ENCODE data around the gene CCDC127. TPM values are rescaled to one million over a fixed set of nuclear protein-coding genes. Genes with fewer than 3 reads are reported as not detected.
"Not testable (repeated sequence)": the region's sequence is repeated elsewhere in the genome, so short reads cannot be mapped to it uniquely, and the experiment has no call there.

CCDC127 gene
- polyA plus RNA-seq, 1 donor from 2014 or later: 5.1 TPM

- peaks cover 0 to 2% (median 0%) of the 10 kb centered on the region in 3 donors for H3K4me1 Mint-ChIP-seq
- H3K27ac Mint-ChIP-seq: no peak overlapping the region
- H3K27me3 Mint-ChIP-seq: peaks cover 10% of the 10 kb centered on the region
- peak overlapping the region in 1 of 4 donors; percentile 39 for H3K4me3 Mint-ChIP-seq
- no peaks in the 10 kb centered on the region for H3K36me3 Mint-ChIP-seq
- no peaks in the 10 kb centered on the region for H3K9me3 Mint-ChIP-seq
Measured at GRCh38 chr5:170971-171800, 46.8 kb downstream of the CCDC127 start.

- Mint-ChIP-seq H3K9me3 (no peaks in the 10 kb centered on the region), H3K27me3 (peaks cover 8% of the 10 kb centered on the region), H3K27ac (no peak overlapping the region), H3K4me3 (no peak overlapping the region), H3K36me3 (no peaks in the 10 kb centered on the region), H3K4me1 (peaks cover 0 to 2% (median 0%) of the 10 kb centered on the region in 3 donors)
Measured at GRCh38 chr5:169728-170094, 48.2 kb downstream of the CCDC127 start.

- Mint-ChIP-seq H3K4me1 (peaks cover 0 to 2% (median 0%) of the 10 kb centered on the region in 3 donors), H3K27ac (no peak overlapping the region), H3K9me3 (no peaks in the 10 kb centered on the region), H3K4me3 (no peak overlapping the region), H3K36me3 (no peaks in the 10 kb centered on the region), H3K27me3 (peaks cover 8% of the 10 kb centered on the region)
Measured at GRCh38 chr5:169071-169727, 48.8 kb downstream of the CCDC127 start.

- Mint-ChIP-seq H3K27ac (no peak overlapping the region), H3K4me3 (no peak overlapping the region), H3K36me3 (no peaks in the 10 kb centered on the region), H3K4me1 (peaks cover 0 to 2% (median 0%) of the 10 kb centered on the region in 3 donors), H3K9me3 (no peaks in the 10 kb centered on the region), H3K27me3 (peaks cover 4% of the 10 kb centered on the region)
Measured at GRCh38 chr5:167982-168660, 49.8 kb downstream of the CCDC127 start.

GRCh38 chr5:167511-167910 is 50.4 kb downstream of the CCDC127 start:
- Mint-ChIP-seq H3K27ac (no peak overlapping the region), H3K9me3 (no peaks in the 10 kb centered on the region), H3K36me3 (no peaks in the 10 kb centered on the region), H3K4me3 (no peak overlapping the region), H3K27me3 (no peaks in the 10 kb centered on the region), H3K4me1 (peaks cover 0 to 2% (median 0%) of the 10 kb centered on the region in 3 donors)

- H3K27ac Mint-ChIP-seq: no peak overlapping the region
- H3K27me3 Mint-ChIP-seq: no peaks in the 10 kb centered on the region
- no peak overlapping the region for H3K4me3 Mint-ChIP-seq
- no peaks in the 10 kb centered on the region for H3K9me3 Mint-ChIP-seq
- peaks cover 0 to 2% (median 0%) of the 10 kb centered on the region in 3 donors for H3K4me1 Mint-ChIP-seq
- no peaks in the 10 kb centered on the region for H3K36me3 Mint-ChIP-seq
Measured at GRCh38 chr5:166441-167372, 51.2 kb downstream of the CCDC127 start.

GRCh38 chr5:164783-165182 is 53.2 kb downstream of the CCDC127 start:
- H3K27ac Mint-ChIP-seq, H3K9me3 Mint-ChIP-seq, H3K36me3 Mint-ChIP-seq, H3K27me3 Mint-ChIP-seq, H3K4me3 Mint-ChIP-seq, H3K4me1 Mint-ChIP-seq: not testable (repeated sequence)

GRCh38 chr5:164244-164643 is 53.7 kb downstream of the CCDC127 start:
- Mint-ChIP-seq H3K4me1 (peaks cover 0 to 2% (median 0%) of the 10 kb centered on the region in 3 donors), H3K27ac (no peak overlapping the region), H3K4me3 (no peak overlapping the region), H3K36me3 (no peaks in the 10 kb centered on the region), H3K9me3 (no peaks in the 10 kb centered on the region), H3K27me3 (peaks cover 3% of the 10 kb centered on the region)

- no peak overlapping the region for H3K27ac Mint-ChIP-seq
Measured at GRCh38 chr5:163841-164240, 54.1 kb downstream of the CCDC127 start.

GRCh38 chr5:163338-163620 is 54.7 kb downstream of the CCDC127 start:
- Mint-ChIP-seq H3K4me3 (no peak overlapping the region), H3K4me1 (peaks cover 0 to 2% (median 0%) of the 10 kb centered on the region in 3 donors), H3K27ac (no peak overlapping the region), H3K36me3 (no peaks in the 10 kb centered on the region), H3K9me3 (no peaks in the 10 kb centered on the region), H3K27me3 (peaks cover 7% of the 10 kb centered on the region)

More at GRCh38 chr5:163841-164240, 54.1 kb downstream of the CCDC127 start:
- H3K9me3 Mint-ChIP-seq: no peaks in the 10 kb centered on the region
- peaks cover 0 to 2% (median 0%) of the 10 kb centered on the region in 3 donors for H3K4me1 Mint-ChIP-seq
- H3K4me3 Mint-ChIP-seq: no peak overlapping the region
- H3K36me3 Mint-ChIP-seq: no peaks in the 10 kb centered on the region
- H3K27me3 Mint-ChIP-seq: peaks cover 4% of the 10 kb centered on the region

GRCh38 chr5:162565-163337 is 55.2 kb downstream of the CCDC127 start:
- Mint-ChIP-seq H3K4me3 (no peak overlapping the region), H3K4me1 (peaks cover 0 to 2% (median 0%) of the 10 kb centered on the region in 3 donors), H3K9me3 (no peaks in the 10 kb centered on the region), H3K36me3 (no peaks in the 10 kb centered on the region), H3K27ac (no peak overlapping the region), H3K27me3 (peaks cover 7% of the 10 kb centered on the region)

GRCh38 chr5:162190-162564 is 55.8 kb downstream of the CCDC127 start:
- Mint-ChIP-seq H3K4me1 (peaks cover 0 to 2% (median 0%) of the 10 kb centered on the region in 3 donors), H3K27me3 (peaks cover 7% of the 10 kb centered on the region), H3K4me3 (no peak overlapping the region), H3K27ac (no peak overlapping the region), H3K36me3 (no peaks in the 10 kb centered on the region), H3K9me3 (no peaks in the 10 kb centered on the region)

- Mint-ChIP-seq H3K36me3 (no peaks in the 10 kb centered on the region), H3K4me1 (peaks cover 0 to 2% (median 0%) of the 10 kb centered on the region in 3 donors), H3K27me3 (peaks cover 7% of the 10 kb centered on the region), H3K9me3 (no peaks in the 10 kb centered on the region), H3K4me3 (no peak overlapping the region), H3K27ac (no peak overlapping the region)
Measured at GRCh38 chr5:161803-162110, 56.2 kb downstream of the CCDC127 start.

Measured in IgD-negative memory B cell (primary cell).